GM18502 (cell line): Measurements from ENCODE around the gene B3GNT3.

Experiments used
- ATAC-seq: cut with Tn5 transposase; IDR thresholded peaks from one replicate; pipeline ENCODE4 v1.9.1; 2021; ENCODE audit warnings: mild to moderate bottlenecking; ENCODE audit not compliant: unreplicated experiment, poor library complexity

Gene B3GNT3

GRCh38 chr19:17794731-17795494 is at the start of gene B3GNT3:
Gene B3GNT3, plus strand, starts transcription at chr19:17795138. Its CDS starts 12,670 bp downstream, at chr19:17807808.
- no peak for ATAC-seq

GRCh38 chr19:17747205-17748098 is 47.5 kb upstream of the B3GNT3 start:
- ATAC-seq: peak; percentile 76

GRCh38 chr19:17748884-17749638 is 45.9 kb upstream of the B3GNT3 start:
- no peak for ATAC-seq

- ATAC-seq: no peak
Observed at GRCh38 chr19:17749912-17750317, 45.0 kb upstream of the B3GNT3 start.

GRCh38 chr19:17751103-17751911 is 43.6 kb upstream of the B3GNT3 start, which contains the start of gene FCHO1:
Gene FCHO1, plus strand, starts transcription at chr19:17751477. Its CDS starts 3,688 bp downstream, at chr19:17755165.
- peak; percentile 40 for ATAC-seq

GRCh38 chr19:17751912-17752273 is 43.0 kb upstream of the B3GNT3 start:
- no peak for ATAC-seq

GRCh38 chr19:17752865-17753639 is 41.9 kb upstream of the B3GNT3 start:
- no peak for ATAC-seq

GRCh38 chr19:17753976-17754375 is 41.0 kb upstream of the B3GNT3 start:
- no peak for ATAC-seq

GRCh38 chr19:17754634-17755442 is 40.1 kb upstream of the B3GNT3 start:
- peak; percentile 53 for ATAC-seq

- ATAC-seq: no peak
Observed at GRCh38 chr19:17755443-17755890, 39.5 kb upstream of the B3GNT3 start.

GRCh38 chr19:17755977-17756670 is 38.8 kb upstream of the B3GNT3 start:
- ATAC-seq: peak; percentile 41

GRCh38 chr19:17757125-17757524 is 37.8 kb upstream of the B3GNT3 start:
- no peak for ATAC-seq

- ATAC-seq: no peak
Observed at GRCh38 chr19:17758515-17758914, 36.4 kb upstream of the B3GNT3 start.

- ATAC-seq: no peak
Observed at GRCh38 chr19:17761148-17761547, 33.8 kb upstream of the B3GNT3 start.

- no peak for ATAC-seq
Observed at GRCh38 chr19:17762505-17763229, 32.3 kb upstream of the B3GNT3 start.

- no peak for ATAC-seq
Observed at GRCh38 chr19:17764348-17764747, 30.6 kb upstream of the B3GNT3 start.

- no peak for ATAC-seq
Observed at GRCh38 chr19:17765069-17765618, 29.8 kb upstream of the B3GNT3 start.
